ENCODE measurements around the gene SLC22A12.

Gene SLC22A12

GRCh38 chr11:64647019-64647779 lies 56.2 kb downstream of the SLC22A12 start:
- Histone ChIP-seq H3K27me3 (ENCODE audit: control insufficient read depth in 1 of 2, insufficient read depth in 1 of 2, low read length in 2 of 2) (peaks cover 72 to 84% of the 10 kb centered on the region in 2 experiments), H3K9me3 (ENCODE audit: control insufficient read depth, low read length) (no peaks in the 10 kb centered on the region), H4K8ac (ENCODE audit: low read length) (no peak overlapping the region), H3K27ac (ENCODE audit: low read length, poor library complexity, severe bottlenecking) (no peak overlapping the region), H3K4me2 (ENCODE audit: low read length, poor library complexity, severe bottlenecking) (no peak overlapping the region), H3K4me3 (ENCODE audit: insufficient read depth in 1 of 2, low read depth in 1 of 2, low read length in 2 of 2) (no peak overlapping the region), H3K4me1 (ENCODE audit: control insufficient read depth, insufficient read depth, low read depth, low read length) (peaks cover 4% of the 10 kb centered on the region), H2AFZ (ENCODE audit: low read depth, low read length) (no peak overlapping the region), H3K14ac (ENCODE audit: low read length in 2 of 2) (no peak overlapping the region), H2AK5ac (ENCODE audit: low read length, severe bottlenecking) (no peak overlapping the region), H4K91ac (ENCODE audit: low read length) (no peak overlapping the region), H3K9ac (ENCODE audit: low read length) (no peak overlapping the region), H2BK12ac (ENCODE audit: low read length in 2 of 2) (no peak overlapping the region), H3K4ac (ENCODE audit: low read depth in 1 of 2, low read length in 2 of 2) (no peak overlapping the region), H2BK15ac (ENCODE audit: low read depth, poor library complexity, severe bottlenecking) (no peak overlapping the region), H3K36me3 (ENCODE audit: control insufficient read depth in 1 of 2, insufficient read depth in 2 of 2, low read depth in 1 of 2, low read length in 2 of 2) (no peaks in the 10 kb centered on the region), H2BK5ac (ENCODE audit: low read depth, low read length, poor library complexity, severe bottlenecking) (no peak overlapping the region), H2BK120ac (ENCODE audit: low read depth, low read length) (no peak overlapping the region), H3K23ac (ENCODE audit: low read length in 2 of 2) (no peak overlapping the region), H3K79me1 (replicated peaks; ENCODE audit: low read length, poor library complexity, severe bottlenecking) (no peaks in the 10 kb centered on the region), H3K18ac (ENCODE audit: low read depth in 1 of 2, low read length in 2 of 2) (no peak overlapping the region)
- DNase-seq, result no peak
- WGBS, result 83% methylated on average over 9 of the region's 9 CpGs

- H2AFZ ChIP-seq (ENCODE audit: low read depth, low read length), result no peak overlapping the region
- no peak overlapping the region for H3K4me2 ChIP-seq (ENCODE audit: low read length, poor library complexity, severe bottlenecking)
- no peak overlapping the region for H2AK5ac ChIP-seq (ENCODE audit: low read length, severe bottlenecking)
- no peak overlapping the region for H3K18ac ChIP-seq (ENCODE audit: low read depth in 1 of 2, low read length in 2 of 2)
- no peak overlapping the region for H2BK15ac ChIP-seq (ENCODE audit: low read depth, poor library complexity, severe bottlenecking)
- 76% methylated on average over 9 of the region's 9 CpGs for WGBS
- H3K4ac ChIP-seq (ENCODE audit: low read depth in 1 of 2, low read length in 2 of 2), result no peak overlapping the region
- H3K9ac ChIP-seq (ENCODE audit: low read length), result no peak overlapping the region
- no peak overlapping the region for H3K27ac ChIP-seq (ENCODE audit: low read length, poor library complexity, severe bottlenecking)
- no peak overlapping the region for H2BK5ac ChIP-seq (ENCODE audit: low read depth, low read length, poor library complexity, severe bottlenecking)
- H3K14ac ChIP-seq (ENCODE audit: low read length in 2 of 2), result peak overlapping the region in 1 of 2 experiments; percentile 64
- no peak overlapping the region for H2BK120ac ChIP-seq (ENCODE audit: low read depth, low read length)
- H3K79me1 ChIP-seq (replicated peaks; ENCODE audit: low read length, poor library complexity, severe bottlenecking), result no peaks in the 10 kb centered on the region
- DNase-seq, result no peak
- H3K36me3 ChIP-seq (ENCODE audit: control insufficient read depth in 1 of 2, insufficient read depth in 2 of 2, low read depth in 1 of 2, low read length in 2 of 2), result no peaks in the 10 kb centered on the region
- no peak overlapping the region for H3K4me3 ChIP-seq (ENCODE audit: insufficient read depth in 1 of 2, low read depth in 1 of 2, low read length in 2 of 2)
- H4K8ac ChIP-seq (ENCODE audit: low read length), result no peak overlapping the region
- H2BK12ac ChIP-seq (ENCODE audit: low read length in 2 of 2), result no peak overlapping the region
- peaks cover 5% of the 10 kb centered on the region for H3K4me1 ChIP-seq (ENCODE audit: control insufficient read depth, insufficient read depth, low read depth, low read length)
- H4K91ac ChIP-seq (ENCODE audit: low read length), result no peak overlapping the region
- H3K23ac ChIP-seq (ENCODE audit: low read length in 2 of 2), result no peak overlapping the region
- H3K9me3 ChIP-seq (ENCODE audit: control insufficient read depth, low read length), result no peaks in the 10 kb centered on the region
- peaks cover 65 to 78% of the 10 kb centered on the region in 2 experiments for H3K27me3 ChIP-seq (ENCODE audit: control insufficient read depth in 1 of 2, insufficient read depth in 1 of 2, low read length in 2 of 2)
These were observed 57.5 kb downstream of the SLC22A12 start for GRCh38 chr11:64648551-64648950.

GRCh38 chr11:64649291-64649697 lies 58.3 kb downstream of the SLC22A12 start:
- Histone ChIP-seq H4K91ac (ENCODE audit: low read length) (no peak overlapping the region), H3K79me1 (replicated peaks; ENCODE audit: low read length, poor library complexity, severe bottlenecking) (no peaks in the 10 kb centered on the region), H3K9me3 (ENCODE audit: control insufficient read depth, low read length) (no peaks in the 10 kb centered on the region), H3K18ac (ENCODE audit: low read depth in 1 of 2, low read length in 2 of 2) (no peak overlapping the region), H3K23ac (ENCODE audit: low read length in 2 of 2) (no peak overlapping the region), H2BK120ac (ENCODE audit: low read depth, low read length) (no peak overlapping the region), H3K4me2 (ENCODE audit: low read length, poor library complexity, severe bottlenecking) (no peak overlapping the region), H3K4me3 (ENCODE audit: insufficient read depth in 1 of 2, low read depth in 1 of 2, low read length in 2 of 2) (no peak overlapping the region), H3K27me3 (ENCODE audit: control insufficient read depth in 1 of 2, insufficient read depth in 1 of 2, low read length in 2 of 2) (peaks cover 61 to 75% of the 10 kb centered on the region in 2 experiments), H2BK15ac (ENCODE audit: low read depth, poor library complexity, severe bottlenecking) (no peak overlapping the region), H3K4me1 (ENCODE audit: control insufficient read depth, insufficient read depth, low read depth, low read length) (peaks cover 2% of the 10 kb centered on the region), H2BK12ac (ENCODE audit: low read length in 2 of 2) (no peak overlapping the region), H4K8ac (ENCODE audit: low read length) (no peak overlapping the region), H3K27ac (ENCODE audit: low read length, poor library complexity, severe bottlenecking) (no peak overlapping the region), H3K9ac (ENCODE audit: low read length) (no peak overlapping the region), H3K14ac (ENCODE audit: low read length in 2 of 2) (no peak overlapping the region), H3K4ac (ENCODE audit: low read depth in 1 of 2, low read length in 2 of 2) (no peak overlapping the region), H2BK5ac (ENCODE audit: low read depth, low read length, poor library complexity, severe bottlenecking) (no peak overlapping the region), H3K36me3 (ENCODE audit: control insufficient read depth in 1 of 2, insufficient read depth in 2 of 2, low read depth in 1 of 2, low read length in 2 of 2) (no peaks in the 10 kb centered on the region), H2AK5ac (ENCODE audit: low read length, severe bottlenecking) (no peak overlapping the region), H2AFZ (ENCODE audit: low read depth, low read length) (no peak overlapping the region)
- no peak for DNase-seq
- WGBS, result 24% methylated on average over 6 of the region's 6 CpGs

GRCh38 chr11:64650923-64651523 lies 60.0 kb downstream of the SLC22A12 start:
- no peaks in the 10 kb centered on the region for H3K36me3 ChIP-seq (ENCODE audit: control insufficient read depth in 1 of 2, insufficient read depth in 2 of 2, low read depth in 1 of 2, low read length in 2 of 2)
- H3K4me1 ChIP-seq (ENCODE audit: control insufficient read depth, insufficient read depth, low read depth, low read length), result peaks cover 2% of the 10 kb centered on the region
- 54% methylated on average over 17 of the region's 18 CpGs for WGBS
- H3K4me2 ChIP-seq (ENCODE audit: low read length, poor library complexity, severe bottlenecking), result no peak overlapping the region
- H3K4ac ChIP-seq (ENCODE audit: low read depth in 1 of 2, low read length in 2 of 2), result no peak overlapping the region
- no peak overlapping the region for H2AK5ac ChIP-seq (ENCODE audit: low read length, severe bottlenecking)
- H2BK12ac ChIP-seq (ENCODE audit: low read length in 2 of 2), result no peak overlapping the region
- H3K79me1 ChIP-seq (replicated peaks; ENCODE audit: low read length, poor library complexity, severe bottlenecking), result no peaks in the 10 kb centered on the region
- no peak overlapping the region for H2BK5ac ChIP-seq (ENCODE audit: low read depth, low read length, poor library complexity, severe bottlenecking)
- no peak overlapping the region for H3K4me3 ChIP-seq (ENCODE audit: insufficient read depth in 1 of 2, low read depth in 1 of 2, low read length in 2 of 2)
- peak; percentile 34 for DNase-seq
- no peak overlapping the region for H2BK15ac ChIP-seq (ENCODE audit: low read depth, poor library complexity, severe bottlenecking)
- H2BK120ac ChIP-seq (ENCODE audit: low read depth, low read length), result no peak overlapping the region
- no peak overlapping the region for H3K18ac ChIP-seq (ENCODE audit: low read depth in 1 of 2, low read length in 2 of 2)
- H3K27ac ChIP-seq (ENCODE audit: low read length, poor library complexity, severe bottlenecking), result no peak overlapping the region
- H3K9me3 ChIP-seq (ENCODE audit: control insufficient read depth, low read length), result no peaks in the 10 kb centered on the region
- H3K27me3 ChIP-seq (ENCODE audit: control insufficient read depth in 1 of 2, insufficient read depth in 1 of 2, low read length in 2 of 2), result peaks cover 54 to 68% of the 10 kb centered on the region in 2 experiments
- H3K14ac ChIP-seq (ENCODE audit: low read length in 2 of 2), result no peak overlapping the region
- H4K8ac ChIP-seq (ENCODE audit: low read length), result no peak overlapping the region
- H3K9ac ChIP-seq (ENCODE audit: low read length), result no peak overlapping the region
- H3K23ac ChIP-seq (ENCODE audit: low read length in 2 of 2), result no peak overlapping the region
- no peak overlapping the region for H2AFZ ChIP-seq (ENCODE audit: low read depth, low read length)
- H4K91ac ChIP-seq (ENCODE audit: low read length), result no peak overlapping the region
